ENCODE measurements around the gene PHLPP2.
A peak's percentile ranks its signal among the peaks of the same experiment; 100 is the strongest.

PHLPP2 gene

GRCh38 chr16:71724320-71724751 lies at the start of gene PHLPP2:
TSS of gene PHLPP2 (minus strand) at chr16:71724701. CDS start at chr16:71714795, 9,906 bp downstream.
- DNase-seq (ENCODE audit: low spot score) = no peak

GRCh38 chr16:71771571-71771970 lies 47.1 kb upstream of the PHLPP2 start:
- DNase-seq (ENCODE audit: low spot score) = no peak

- DNase-seq (ENCODE audit: low spot score) = no peak
These were observed 44.7 kb upstream of the PHLPP2 start for GRCh38 chr16:71769222-71769621.

- no peak for DNase-seq (ENCODE audit: low spot score)
These were observed 42.8 kb upstream of the PHLPP2 start for GRCh38 chr16:71767060-71767900.

GRCh38 chr16:71762186-71762585 lies 37.7 kb upstream of the PHLPP2 start:
- DNase-seq (ENCODE audit: low spot score) = peak; percentile 13

GRCh38 chr16:71761097-71761496 lies 36.6 kb upstream of the PHLPP2 start:
- DNase-seq (ENCODE audit: low spot score) = no peak

DNA sequence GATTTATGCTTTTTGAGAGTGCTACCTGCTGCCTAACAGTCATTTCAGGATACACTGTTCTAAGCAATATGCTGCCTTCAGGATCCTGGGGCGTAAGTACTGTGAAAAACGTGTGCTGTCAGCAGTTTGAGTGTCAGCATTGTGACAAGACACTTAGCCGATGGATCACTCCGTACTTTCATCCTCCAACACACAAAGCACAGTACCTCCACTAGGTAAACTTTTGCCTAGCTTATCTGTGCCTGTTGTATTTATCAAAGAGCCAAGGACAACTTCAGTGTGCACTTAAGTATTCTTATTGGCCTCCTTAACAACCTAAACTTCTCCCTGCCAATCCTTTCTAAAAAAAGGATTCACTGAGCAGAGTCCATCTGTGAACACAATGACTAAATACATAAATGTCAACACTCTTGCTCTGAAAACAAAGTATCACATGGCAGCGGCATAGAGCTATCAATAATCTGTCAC lies 33.8 kb upstream of the PHLPP2 start:
- DNase-seq (ENCODE audit: low spot score) = no peak

DNA sequence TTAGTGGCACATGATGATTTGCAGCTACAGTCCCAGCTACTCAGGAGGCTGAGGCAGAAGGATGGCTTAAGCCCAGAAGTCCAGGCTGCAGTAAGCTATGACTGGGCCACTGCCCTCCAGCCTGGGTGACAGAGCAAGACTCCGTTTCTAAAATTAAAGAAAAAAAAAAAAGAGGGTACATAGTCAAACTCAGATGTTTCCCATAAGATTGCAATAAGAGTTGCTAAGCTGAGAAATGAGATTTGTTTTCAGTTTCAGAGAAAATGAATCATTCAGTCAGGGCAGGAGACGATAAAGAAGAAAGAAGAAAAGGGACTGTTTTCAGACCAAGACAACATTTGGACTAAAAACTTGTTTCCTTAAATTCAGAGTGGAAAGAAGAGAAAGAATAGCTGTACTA lies 30.2 kb upstream of the PHLPP2 start:
- DNase-seq (ENCODE audit: low spot score) = no peak

GRCh38 chr16:71754108-71754507 lies 29.6 kb upstream of the PHLPP2 start:
- no peak for DNase-seq (ENCODE audit: low spot score)

GRCh38 chr16:71748226-71748625 lies 23.7 kb upstream of the PHLPP2 start:
- no peak for DNase-seq (ENCODE audit: low spot score)

GRCh38 chr16:71746442-71747046 lies 22.0 kb upstream of the PHLPP2 start:
- peak; percentile 46 for DNase-seq (ENCODE audit: low spot score)

DNA sequence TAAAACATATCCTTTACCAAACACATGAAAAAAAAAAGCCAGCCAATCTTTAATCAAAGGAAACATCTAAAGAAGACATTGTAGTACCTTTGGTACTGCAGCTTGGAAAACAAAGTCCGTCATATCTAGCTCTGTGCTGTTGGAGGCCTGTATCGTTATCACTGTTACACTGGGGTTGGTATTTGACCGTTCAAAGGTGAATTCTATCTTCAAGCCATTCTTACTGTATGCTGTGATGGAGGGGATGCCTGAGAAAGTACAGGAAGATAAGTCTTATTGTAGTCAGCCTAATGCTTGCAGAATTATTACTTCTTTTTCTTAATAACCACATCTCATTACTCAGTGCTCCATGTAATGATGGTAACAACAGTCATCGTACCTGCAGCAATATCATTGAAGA lies 14.4 kb upstream of the PHLPP2 start:
- DNase-seq (ENCODE audit: low spot score) = no peak

GRCh38 chr16:71737501-71737900 lies 13.0 kb upstream of the PHLPP2 start:
- DNase-seq (ENCODE audit: low spot score) = no peak

GRCh38 chr16:71734511-71734910 lies 10.0 kb upstream of the PHLPP2 start:
- DNase-seq (ENCODE audit: low spot score) = no peak

GRCh38 chr16:71732587-71732986 lies 8.1 kb upstream of the PHLPP2 start:
- no peak for DNase-seq (ENCODE audit: low spot score)

DNA sequence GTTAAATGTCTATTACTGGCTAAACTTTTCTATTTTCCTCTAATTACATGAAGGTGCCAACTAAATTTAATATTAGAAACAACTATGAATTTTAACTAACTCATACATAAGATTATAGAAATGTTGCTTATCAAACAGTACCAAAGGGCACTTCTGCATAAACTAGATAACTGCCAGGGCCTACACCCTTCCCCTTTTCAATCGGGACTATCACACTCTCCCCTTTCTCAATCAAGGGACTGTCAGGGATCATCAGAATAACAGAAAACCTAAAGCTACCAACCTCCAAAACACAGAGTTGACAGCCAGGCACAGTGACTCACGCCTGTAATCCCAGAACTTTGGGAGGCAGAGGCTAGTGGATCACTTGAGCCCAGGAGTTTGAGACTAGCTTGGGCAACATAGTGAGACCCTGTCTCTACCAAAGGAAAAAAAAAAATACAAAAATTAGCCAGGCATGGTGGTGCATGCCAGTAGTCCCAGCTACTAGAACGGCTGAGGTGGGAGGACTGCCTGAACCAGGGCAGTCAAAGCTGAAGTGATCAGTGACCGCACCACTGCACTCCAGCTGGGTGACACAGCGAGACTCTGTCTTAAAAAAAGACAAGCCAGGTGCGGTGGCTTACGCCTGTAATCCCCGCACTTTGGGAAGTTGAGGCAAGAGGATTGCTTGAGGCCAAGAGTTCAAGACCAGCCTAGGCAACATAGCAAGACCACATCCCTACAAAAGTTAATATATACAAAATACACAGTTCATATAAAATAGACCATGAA lies 3.2 kb upstream of the PHLPP2 start:
- DNase-seq (ENCODE audit: low spot score) = no peak

DNA sequence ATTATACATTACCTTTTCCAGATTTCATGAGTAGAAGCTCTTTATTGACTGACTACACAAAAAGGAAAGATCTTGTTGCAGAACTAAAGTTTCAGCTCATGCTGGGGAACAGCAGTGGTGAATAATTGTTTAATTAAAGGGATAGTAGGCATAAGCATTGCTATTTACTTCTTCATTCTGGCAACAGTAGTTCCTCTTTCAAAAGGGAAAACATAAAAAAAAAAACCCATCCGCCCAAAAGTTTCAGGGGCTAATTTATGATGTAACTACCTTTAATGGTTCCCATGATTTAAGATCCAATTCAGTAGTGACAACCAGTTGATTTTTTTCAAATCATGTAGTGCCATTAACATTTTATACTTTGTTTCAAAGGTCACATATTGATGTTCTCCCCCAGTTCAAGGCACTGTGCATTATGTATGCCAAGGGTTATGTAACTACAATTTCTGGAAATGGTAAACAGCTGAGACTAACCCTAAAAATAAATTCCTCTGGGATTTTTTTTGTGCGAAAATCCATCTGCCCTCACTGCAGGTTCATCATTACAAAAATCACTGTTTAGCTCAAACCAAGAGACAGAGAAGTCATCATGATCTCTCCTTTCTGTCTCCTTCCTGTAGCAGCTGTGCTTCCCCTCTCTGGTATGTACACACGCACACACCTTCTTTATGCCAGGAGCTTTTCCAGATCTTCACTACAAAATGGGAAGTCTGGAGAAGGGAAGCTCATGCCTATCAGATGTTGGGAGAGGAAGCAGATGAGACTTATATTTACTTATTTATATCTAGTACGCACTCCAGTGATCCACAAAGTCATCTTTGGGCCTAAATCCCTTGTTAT lies 2.2 kb upstream of the PHLPP2 start:
- DNase-seq (ENCODE audit: low spot score) = no peak

- DNase-seq (ENCODE audit: low spot score) = peak; percentile 80
These were observed 773 bp downstream of the PHLPP2 start for GRCh38 chr16:71723537-71724319.

GRCh38 chr16:71722801-71723536 lies 1.5 kb downstream of the PHLPP2 start:
- DNase-seq (ENCODE audit: low spot score) = peak; percentile 82

DNA sequence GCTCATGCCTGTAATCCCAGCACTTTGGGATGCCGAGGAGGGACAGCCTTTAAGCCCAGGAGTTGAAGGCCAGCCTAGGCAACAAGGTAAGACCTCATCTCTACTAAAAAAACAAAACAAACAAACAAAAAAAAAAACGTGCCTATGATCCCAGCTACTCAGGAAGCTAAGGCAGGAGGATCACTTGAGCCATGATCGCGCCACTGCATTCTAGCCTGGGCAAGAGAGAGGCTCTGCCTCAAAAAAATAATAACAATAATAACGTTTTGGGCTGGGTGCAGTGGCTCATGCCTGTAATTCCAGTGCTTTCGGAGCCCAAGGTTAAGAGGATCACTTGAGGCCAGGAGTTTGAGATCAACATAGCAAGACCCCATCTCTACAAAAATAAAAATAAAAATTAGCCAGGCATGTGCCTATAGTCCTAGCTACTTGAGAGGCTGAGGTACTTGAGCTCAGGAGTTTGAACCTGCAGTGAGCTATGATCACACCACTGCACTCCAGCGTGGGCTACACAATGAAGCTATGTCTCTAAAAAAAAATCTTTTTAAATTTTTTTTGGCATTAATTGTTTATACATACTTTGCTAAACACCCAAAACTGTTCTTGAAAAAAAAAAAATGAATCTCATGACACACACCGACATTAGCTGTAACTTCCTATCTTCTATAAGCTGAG lies 3.3 kb downstream of the PHLPP2 start:
- no peak for DNase-seq (ENCODE audit: low spot score)

Measured in kidney tubule cell (primary cell).